Activated naive CD4-positive, alpha-beta T cell treated with anti-CD3 and anti-CD28 coated beads for 36 hours (primary cell): ENCODE measurements around the gene CDH10. TPM values are rescaled to one million over a fixed set of nuclear protein-coding genes. Genes with fewer than 3 reads are reported as not detected.

Experiments
- CTCF ChIA-PET: fragments of 350-600 bp; sonication (Branson Sonifier 250); formaldehyde crosslinking; loops from one replicate; lab custom pipeline; 2021; ENCODE audit warnings: antibody characterized with exemption; lab: Charles Lee
- DNase-seq: peaks from one replicate; pipeline ENCODE4 v3.0.0-alpha.2; 2020
- H3K27ac Mint-ChIP-seq: one replicate; pipeline ENCODE4 v1.8.0; 2021; ENCODE audit warnings: mild to moderate bottlenecking, mixed read lengths
- H3K27me3 Mint-ChIP-seq: one replicate; pipeline ENCODE4 v1.8.0; 2021; ENCODE audit warnings: low read depth, mixed read lengths
- H3K36me3 Mint-ChIP-seq: one replicate; pipeline ENCODE4 v1.8.0; 2021; ENCODE audit warnings: low read depth, mixed read lengths
- H3K4me1 Mint-ChIP-seq: one replicate; pipeline ENCODE4 v1.8.0; 2021; ENCODE audit warnings: low read depth, mixed read lengths
- H3K4me3 Mint-ChIP-seq: one replicate; pipeline ENCODE4 v1.8.0; 2021; ENCODE audit warnings: mild to moderate bottlenecking, moderate library complexity, mixed read lengths
- H3K9me3 Mint-ChIP-seq: one replicate; pipeline ENCODE4 v1.8.0; 2021; ENCODE audit warnings: mixed read lengths
- intact Hi-C: fragments of 100-400 bp; cut with micrococcal nuclease; formaldehyde crosslinking; loops from one replicate; pipeline ENCODE4 v1.15.1; 2023
- total RNA-seq, 2 experiments: library from RNA; stranded (reverse); gene quantifications; one replicate each; pipeline ENCODE4 v1.2.3, GENCODE V29; 2021

Gene CDH10
- total RNA-seq, 2 experiments from 2014 or later: not detected

DNA sequence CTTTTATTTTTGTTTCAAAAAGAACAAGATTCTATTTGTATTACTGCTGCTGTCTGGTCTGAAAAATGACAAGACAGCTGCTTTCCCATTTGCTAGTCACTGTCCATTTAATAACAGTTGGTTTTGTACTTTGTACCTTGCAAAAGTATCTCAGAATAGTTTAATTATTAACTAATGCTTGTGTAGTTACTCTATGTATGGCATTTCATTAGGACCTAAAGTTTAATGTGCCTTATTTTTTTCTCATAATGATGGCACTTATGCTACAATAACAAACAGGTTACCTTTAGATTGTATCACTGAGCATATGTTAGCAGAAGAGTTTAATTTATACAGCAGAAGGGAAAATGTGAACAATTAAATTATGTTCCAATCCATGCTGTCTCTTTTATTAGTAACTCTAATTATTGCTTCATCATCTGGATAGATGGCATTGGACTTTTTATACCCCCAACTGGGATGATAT, 134.2 kb downstream of the CDH10 start:
- H3K9me3 Mint-ChIP-seq: peaks cover 9% of the 10 kb centered on the region
- no peaks in the 10 kb centered on the region for H3K4me1 Mint-ChIP-seq
- no peak overlapping the region for H3K27ac Mint-ChIP-seq
- DNase-seq: no peak
- no peak overlapping the region for H3K4me3 Mint-ChIP-seq
- intact Hi-C loops: no loop called here
- H3K36me3 Mint-ChIP-seq: no peaks in the 10 kb centered on the region
- CTCF ChIA-PET: no interaction called here
- H3K27me3 Mint-ChIP-seq: no peaks in the 10 kb centered on the region

DNA sequence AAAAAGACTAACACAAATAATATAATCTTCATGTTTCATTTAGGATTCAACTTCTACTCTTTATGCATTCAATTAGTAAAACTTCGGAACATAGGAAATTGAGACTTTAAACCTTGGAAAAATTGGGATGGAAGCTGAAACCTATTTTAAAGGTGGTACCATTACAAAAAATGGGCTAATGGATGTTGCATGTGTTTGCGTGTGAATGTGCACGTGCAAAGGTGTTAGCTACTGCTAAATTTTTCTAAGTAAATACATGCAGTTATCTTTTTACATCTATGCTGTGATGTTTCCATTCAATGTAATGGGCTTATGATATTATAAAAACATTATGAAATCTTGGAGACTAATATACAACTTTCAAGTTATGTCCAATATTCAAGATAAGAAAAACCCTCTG, 134.8 kb downstream of the CDH10 start:
- Mint-ChIP-seq H3K27me3 (no peaks in the 10 kb centered on the region), H3K4me1 (no peaks in the 10 kb centered on the region), H3K9me3 (peaks cover 9% of the 10 kb centered on the region), H3K36me3 (no peaks in the 10 kb centered on the region), H3K4me3 (no peak overlapping the region), H3K27ac (no peak overlapping the region)
- DNase-seq: no peak
- intact Hi-C loops: no loop called here
- CTCF ChIA-PET: no interaction called here

DNA sequence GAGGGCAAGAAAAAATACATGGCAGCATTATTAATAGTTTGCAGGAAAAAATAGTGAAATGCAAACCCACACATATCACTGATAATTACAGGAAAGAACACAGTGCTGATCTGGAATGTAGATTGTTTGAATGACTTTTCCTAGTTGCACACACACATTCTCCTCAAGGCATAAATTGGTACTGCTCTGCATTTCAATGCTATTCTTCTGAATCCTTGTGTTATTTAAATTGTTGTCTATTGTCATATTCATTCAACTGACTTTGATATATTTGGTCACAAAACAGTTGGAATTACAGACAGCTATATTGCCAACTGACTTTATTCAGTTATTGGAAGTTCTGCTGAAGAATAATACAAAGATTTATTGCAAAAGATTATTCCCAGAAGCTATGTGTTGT, 139.5 kb downstream of the CDH10 start:
- H3K4me1 Mint-ChIP-seq: no peaks in the 10 kb centered on the region
- peaks cover 4% of the 10 kb centered on the region for H3K9me3 Mint-ChIP-seq
- H3K36me3 Mint-ChIP-seq: no peaks in the 10 kb centered on the region
- intact Hi-C loops: no loop called here
- H3K4me3 Mint-ChIP-seq: no peak overlapping the region
- H3K27me3 Mint-ChIP-seq: no peaks in the 10 kb centered on the region
- H3K27ac Mint-ChIP-seq: no peak overlapping the region
- CTCF ChIA-PET: no interaction called here
- DNase-seq: no peak

- Mint-ChIP-seq H3K9me3 (peaks cover 2% of the 10 kb centered on the region), H3K27ac (no peak overlapping the region), H3K4me1 (no peaks in the 10 kb centered on the region), H3K27me3 (no peaks in the 10 kb centered on the region), H3K4me3 (no peak overlapping the region), H3K36me3 (no peaks in the 10 kb centered on the region)
- DNase-seq: no peak
- intact Hi-C loops: no loop called here
- CTCF ChIA-PET: no interaction called here
Observed at GRCh38 chr5:24497591-24498157, 147.1 kb downstream of the CDH10 start.

- Mint-ChIP-seq H3K9me3 (peaks cover 2% of the 10 kb centered on the region), H3K4me3 (no peak overlapping the region), H3K27me3 (no peaks in the 10 kb centered on the region), H3K27ac (no peak overlapping the region), H3K36me3 (no peaks in the 10 kb centered on the region), H3K4me1 (no peaks in the 10 kb centered on the region)
- no peak for DNase-seq
- CTCF ChIA-PET: no interaction called here
- intact Hi-C loops: no loop called here
Observed at GRCh38 chr5:24497145-24497544, 147.6 kb downstream of the CDH10 start.

DNA sequence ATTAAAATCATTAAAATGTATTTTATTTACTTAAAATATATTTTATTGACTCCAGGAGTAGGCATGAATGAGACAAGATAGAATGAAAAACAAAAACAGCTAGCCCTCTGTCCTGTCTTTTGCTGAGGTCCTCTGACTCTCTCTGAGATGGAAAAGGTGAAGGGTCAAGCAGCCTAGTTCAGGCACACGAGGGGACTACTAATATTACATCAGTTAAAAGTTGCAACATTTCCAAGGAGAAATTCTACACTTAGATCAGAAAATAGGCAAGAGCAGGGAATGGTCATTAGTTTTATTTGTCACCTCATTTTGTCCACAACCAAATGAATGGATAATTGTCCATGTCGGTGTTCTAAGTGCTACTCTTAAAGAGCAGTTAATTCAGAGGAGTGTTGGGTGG, 148.5 kb downstream of the CDH10 start:
- Mint-ChIP-seq H3K4me1 (no peaks in the 10 kb centered on the region), H3K27me3 (no peaks in the 10 kb centered on the region), H3K4me3 (no peak overlapping the region), H3K27ac (no peak overlapping the region), H3K9me3 (peaks cover 2% of the 10 kb centered on the region), H3K36me3 (no peaks in the 10 kb centered on the region)
- intact Hi-C loops: no loop called here
- CTCF ChIA-PET: no interaction called here
- no peak for DNase-seq

DNA sequence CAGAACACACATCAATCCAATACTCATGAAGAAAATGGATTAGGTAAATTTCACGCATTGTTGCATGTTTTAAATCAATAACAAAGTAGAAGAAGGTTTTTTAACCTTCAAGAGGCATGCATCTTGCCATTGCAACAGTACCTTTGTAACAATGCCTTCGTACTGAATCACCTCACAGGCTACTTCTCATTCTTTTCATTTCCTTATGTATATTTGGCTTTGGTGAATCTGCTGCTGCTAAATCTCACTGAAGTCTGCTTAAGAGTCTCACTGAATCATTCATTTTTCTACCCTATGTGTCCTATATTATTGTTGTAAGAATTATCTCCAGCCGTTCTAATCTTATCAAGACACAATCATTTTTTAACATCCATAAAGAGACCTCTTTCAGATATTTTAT, 152.5 kb downstream of the CDH10 start:
- no peaks in the 10 kb centered on the region for H3K27me3 Mint-ChIP-seq
- intact Hi-C loops: no loop called here
- CTCF ChIA-PET: no interaction called here
- no peak for DNase-seq
- peaks cover 6% of the 10 kb centered on the region for H3K9me3 Mint-ChIP-seq
- no peaks in the 10 kb centered on the region for H3K36me3 Mint-ChIP-seq
- H3K27ac Mint-ChIP-seq: no peak overlapping the region
- no peaks in the 10 kb centered on the region for H3K4me1 Mint-ChIP-seq
- H3K4me3 Mint-ChIP-seq: no peak overlapping the region

DNA sequence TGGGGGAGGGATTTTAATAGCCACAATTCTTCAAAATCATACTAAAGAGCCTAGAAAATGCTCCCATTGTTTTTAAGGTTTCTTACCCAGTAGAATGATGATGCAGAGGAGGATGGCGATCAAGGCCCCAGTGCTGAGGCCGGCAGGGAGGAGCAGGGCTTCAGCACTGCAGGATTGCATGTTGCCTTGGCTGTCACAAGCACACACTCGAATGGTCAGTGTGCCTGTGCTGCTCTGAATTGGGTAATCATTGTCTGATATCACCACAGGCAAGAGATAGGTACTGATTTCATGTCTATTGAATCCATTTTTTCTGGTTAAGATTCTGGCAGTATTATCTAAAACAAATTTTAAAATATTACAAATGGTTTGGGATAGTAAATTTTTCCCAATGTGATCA, 153.3 kb downstream of the CDH10 start:
- Mint-ChIP-seq H3K9me3 (peaks cover 6% of the 10 kb centered on the region), H3K36me3 (no peaks in the 10 kb centered on the region), H3K27ac (no peak overlapping the region), H3K4me1 (no peaks in the 10 kb centered on the region), H3K4me3 (no peak overlapping the region), H3K27me3 (no peaks in the 10 kb centered on the region)
- no peak for DNase-seq
- CTCF ChIA-PET: no interaction called here
- intact Hi-C loops: no loop called here

GRCh38 chr5:24487368-24488229, 157.2 kb downstream of the CDH10 start:
- Mint-ChIP-seq H3K27me3 (no peaks in the 10 kb centered on the region), H3K4me1 (no peaks in the 10 kb centered on the region), H3K36me3 (no peaks in the 10 kb centered on the region), H3K4me3 (no peak overlapping the region), H3K9me3 (peaks cover 6% of the 10 kb centered on the region), H3K27ac (no peak overlapping the region)
- DNase-seq: no peak
- CTCF ChIA-PET: no interaction called here
- intact Hi-C loops: no loop called here

GRCh38 chr5:24480952-24481351, 163.8 kb downstream of the CDH10 start:
- Mint-ChIP-seq H3K27ac (no peak overlapping the region), H3K27me3 (no peaks in the 10 kb centered on the region), H3K4me1 (no peaks in the 10 kb centered on the region), H3K9me3 (peaks cover 1% of the 10 kb centered on the region), H3K36me3 (no peaks in the 10 kb centered on the region), H3K4me3 (no peak overlapping the region)
- DNase-seq: no peak
- CTCF ChIA-PET: no interaction called here
- intact Hi-C loops: no loop called here

DNA sequence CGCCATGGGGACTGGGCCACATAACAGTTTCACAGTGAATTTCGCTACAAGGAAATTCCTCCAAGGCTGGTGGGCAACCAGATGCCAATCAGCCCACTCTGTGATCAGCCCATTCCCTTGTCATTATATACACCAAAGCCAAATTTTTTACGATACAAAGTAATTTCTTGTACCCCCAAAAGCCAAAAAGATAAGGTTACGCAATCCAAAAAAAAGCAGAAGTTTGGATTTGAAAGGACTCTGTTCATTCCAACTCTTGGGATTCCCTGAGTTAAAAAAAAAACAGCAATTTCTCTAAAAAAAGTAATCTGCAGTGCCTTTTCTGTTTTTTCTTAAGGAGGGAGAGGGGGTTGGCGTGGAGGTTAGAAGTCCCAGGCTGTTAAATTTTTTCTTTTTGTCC, 166.8 kb downstream of the CDH10 start:
- Mint-ChIP-seq H3K36me3 (no peaks in the 10 kb centered on the region), H3K4me1 (no peaks in the 10 kb centered on the region), H3K27me3 (no peaks in the 10 kb centered on the region), H3K4me3 (no peak overlapping the region), H3K9me3 (peaks cover 7% of the 10 kb centered on the region), H3K27ac (no peak overlapping the region)
- CTCF ChIA-PET: no interaction called here
- DNase-seq: no peak
- intact Hi-C loops: no loop called here

GRCh38 chr5:24475101-24475500, 169.7 kb downstream of the CDH10 start:
- CTCF ChIA-PET: interaction anchor here (0.5 kb wide), 1 partner anchor 13 kb away, joined by 3 read pairs; no protein-coding TSS in a partner anchor

GRCh38 chr5:24474685-24475084, 170.1 kb downstream of the CDH10 start:
- intact Hi-C loops: no loop called here
- H3K27me3 Mint-ChIP-seq: no peaks in the 10 kb centered on the region
- no peaks in the 10 kb centered on the region for H3K4me1 Mint-ChIP-seq
- H3K9me3 Mint-ChIP-seq: peaks cover 6% of the 10 kb centered on the region
- no peak for DNase-seq
- no peak overlapping the region for H3K4me3 Mint-ChIP-seq
- CTCF ChIA-PET: interaction anchor here (0.5 kb wide), 1 partner anchor 14 kb away, joined by 3 read pairs; no protein-coding TSS in a partner anchor
- no peaks in the 10 kb centered on the region for H3K36me3 Mint-ChIP-seq
- no peak overlapping the region for H3K27ac Mint-ChIP-seq

More at GRCh38 chr5:24475101-24475500, 169.7 kb downstream of the CDH10 start:
- DNase-seq: no peak
- H3K27ac Mint-ChIP-seq: no peak overlapping the region
- H3K27me3 Mint-ChIP-seq: no peaks in the 10 kb centered on the region
- no peak overlapping the region for H3K4me3 Mint-ChIP-seq
- intact Hi-C loops: no loop called here
- H3K36me3 Mint-ChIP-seq: no peaks in the 10 kb centered on the region
- no peaks in the 10 kb centered on the region for H3K4me1 Mint-ChIP-seq
- H3K9me3 Mint-ChIP-seq: peaks cover 6% of the 10 kb centered on the region
